Cortex of kidney (tissue), 1 donor: ENCODE results near the gene COMMD3.

Experiments
- DNase-seq: peaks from one replicate; lab custom pipeline; 2025; lab: John Stamatoyannopoulos, UW

Gene COMMD3

DNA sequence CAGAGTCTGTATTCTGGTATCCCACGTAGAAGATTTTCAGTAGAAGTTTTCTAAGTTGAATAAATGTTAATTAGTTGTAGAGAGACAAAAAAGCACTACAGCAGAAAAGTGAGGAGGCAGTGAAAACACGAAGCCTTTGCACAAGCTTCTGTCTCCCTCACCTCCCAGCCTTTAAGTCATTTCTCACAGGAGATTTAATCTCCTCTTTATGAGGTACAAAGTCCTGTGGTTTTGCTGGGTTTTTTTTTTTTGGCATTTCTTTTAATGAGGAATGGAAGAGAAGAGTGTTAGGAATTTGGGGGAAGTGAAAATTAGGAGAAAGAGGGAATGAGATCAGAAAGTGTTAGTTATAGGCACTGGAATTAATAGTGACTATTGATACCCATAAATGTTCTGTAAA is 50.6 kb downstream of the COMMD3 start:
- DNase-seq: no peak

DNA sequence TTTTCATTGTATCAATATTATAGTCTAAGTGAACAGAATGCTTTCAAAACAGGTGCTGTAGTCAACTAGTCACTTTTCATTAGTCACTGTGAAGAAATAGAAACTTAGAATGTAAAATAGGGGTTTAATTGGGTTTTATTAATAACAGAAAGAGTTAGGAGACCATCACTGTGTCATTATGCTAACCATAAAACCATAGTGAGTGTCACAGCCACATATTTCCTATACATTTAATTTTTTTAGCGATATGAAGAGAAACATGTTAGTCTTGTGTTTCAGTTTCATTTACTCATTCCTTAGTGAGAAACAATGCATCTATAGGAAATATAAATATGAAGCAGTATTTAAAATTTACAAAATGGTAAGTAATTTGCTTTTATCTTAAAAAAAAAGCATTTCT is 51.3 kb downstream of the COMMD3 start:
- DNase-seq: no peak

DNA sequence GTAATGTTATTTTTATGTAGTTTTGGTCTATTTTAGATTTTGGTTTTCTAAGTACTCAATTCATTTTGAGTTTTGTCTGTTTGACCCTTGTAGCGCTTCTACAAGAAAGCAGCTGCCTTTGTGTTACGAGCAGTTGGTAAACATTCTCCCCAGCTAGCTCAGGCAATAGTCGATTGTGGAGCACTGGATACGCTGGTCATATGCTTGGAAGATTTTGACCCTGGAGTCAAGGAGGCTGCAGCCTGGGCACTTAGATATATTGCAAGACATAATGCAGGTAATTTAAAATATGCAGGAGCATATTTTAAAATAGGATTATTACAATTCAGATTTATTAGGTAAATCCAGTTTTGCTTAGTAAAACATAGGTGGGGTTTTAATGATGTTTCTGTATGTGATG is 52.2 kb downstream of the COMMD3 start:
- DNase-seq: no peak

DNA sequence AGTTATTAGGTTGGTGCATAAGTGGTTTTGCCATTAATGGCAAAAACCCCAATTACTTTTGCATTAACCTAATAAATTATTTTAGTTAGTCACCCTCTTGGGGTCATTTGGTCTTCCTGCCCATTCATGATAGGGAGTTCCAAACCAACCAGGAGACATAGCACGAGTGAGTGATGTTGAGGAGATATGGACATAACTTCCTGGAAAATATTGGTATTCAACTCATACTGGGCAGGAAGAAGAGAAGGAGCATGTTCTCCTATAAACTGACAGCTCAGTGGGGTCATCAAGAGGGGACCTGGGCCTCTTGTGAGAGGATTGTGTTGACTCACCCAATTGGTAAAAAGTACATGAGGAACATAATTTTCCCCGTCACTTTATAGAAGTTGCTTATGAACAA is 52.8 kb downstream of the COMMD3 start:
- DNase-seq: no peak

DNA sequence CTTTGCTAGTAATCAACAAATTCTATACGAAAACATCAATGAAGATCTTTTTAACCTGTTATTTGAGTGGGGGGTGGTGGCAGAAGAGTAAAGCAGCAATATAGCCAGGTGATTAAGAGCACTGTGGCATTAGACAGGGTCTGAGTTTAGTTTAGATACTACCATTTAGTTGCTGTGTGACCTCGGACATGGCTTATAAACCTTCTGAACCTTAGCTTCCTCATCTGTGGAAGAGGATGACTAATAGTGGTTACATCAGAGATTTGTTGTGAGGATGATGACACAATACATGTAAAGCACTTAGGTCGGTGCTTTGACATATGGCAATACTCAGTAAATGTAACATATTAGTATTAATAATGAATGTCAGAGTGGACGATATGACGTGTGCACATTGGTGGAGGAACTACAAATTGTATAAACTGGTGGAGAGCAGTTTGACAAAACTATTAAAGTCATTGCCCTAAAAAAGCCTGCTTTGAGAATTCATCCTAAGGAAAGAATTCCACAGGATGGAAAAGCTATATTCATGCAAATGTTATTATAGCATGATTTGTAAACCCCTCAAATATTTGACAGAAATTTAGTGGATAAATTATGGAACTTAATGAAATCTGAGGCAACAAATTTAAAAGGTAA is 53.4 kb downstream of the COMMD3 start:
- DNase-seq: no peak
